GM23338 (cell line): ENCODE data around the gene OXER1. TPM values are rescaled to one million over a fixed set of nuclear protein-coding genes. Genes with fewer than 3 reads are reported as not detected.
"Not testable (repeated sequence)": the region's sequence is repeated elsewhere in the genome, so short reads cannot be mapped to it uniquely, and the experiment has no call there.

Source experiments
- ATAC-seq: fragments of 200-7000 bp; cut with Tn5 transposase; 3 replicates; pipeline ENCODE4 v1.9.1; 2020
- DNase-seq: peaks from one replicate; pipeline ENCODE4 v3.0.0-alpha.2; 2015; ENCODE audit warnings: low spot score
- H2AFZ ChIP-seq: fragments of 200-600 bp; sonication (generic); 2 replicates; pipeline ENCODE4 v1.8.0; 2016; ENCODE audit warnings: antibody characterized with exemption, mild to moderate bottlenecking, moderate library complexity
- H3F3A ChIP-seq: fragments of 200-600 bp; sonication (generic); replicated peaks from 2 replicates; pipeline ENCODE4 v1.8.0; 2017; ENCODE audit warnings: antibody characterized with exemption, mixed run types, low read depth
- H3K27ac ChIP-seq: fragments of 200-600 bp; sonication (generic); 2 replicates; pipeline ENCODE4 v1.6.1; 2016; ENCODE audit warnings: low read depth
- H3K27me3 ChIP-seq: fragments of 200-600 bp; sonication (generic); 2 replicates; pipeline ENCODE4 v1.8.0; 2016; ENCODE audit warnings: mild to moderate bottlenecking, mixed run types, moderate library complexity; ENCODE audit not compliant: insufficient read depth
- H3K36me3 ChIP-seq: fragments of 200-600 bp; sonication (generic); 2 replicates; pipeline ENCODE4 v1.8.0; 2016; ENCODE audit warnings: mild to moderate bottlenecking; ENCODE audit not compliant: insufficient read depth
- H3K4me1 ChIP-seq: fragments of 200-600 bp; sonication (generic); 2 replicates; pipeline ENCODE4 v1.8.0; 2016; ENCODE audit warnings: mild to moderate bottlenecking, moderate library complexity; ENCODE audit not compliant: insufficient read depth
- H3K4me2 ChIP-seq: fragments of 200-600 bp; sonication (generic); 2 replicates; pipeline ENCODE4 v1.7.1; 2017; ENCODE audit warnings: mixed run types
- H3K4me3 ChIP-seq: fragments of 200-600 bp; sonication (generic); 2 replicates; pipeline ENCODE4 v1.6.1; 2016; ENCODE audit warnings: mixed run types
- H3K79me2 ChIP-seq: fragments of 200-600 bp; sonication (generic); replicated peaks from 2 replicates; pipeline ENCODE4 v1.8.0; 2017; ENCODE audit warnings: mild to moderate bottlenecking; ENCODE audit not compliant: insufficient read depth
- H3K9me2 ChIP-seq: fragments of 200-600 bp; sonication (generic); 2 replicates; pipeline ENCODE4 v1.8.0; 2017; ENCODE audit not compliant: insufficient read depth
- H4K20me1 ChIP-seq: fragments of 200-600 bp; sonication (generic); replicated peaks from 2 replicates; pipeline ENCODE4 v1.8.0; 2017; ENCODE audit warnings: mild to moderate bottlenecking; ENCODE audit not compliant: insufficient read depth
- H3K27ac Mint-ChIP-seq: 2 replicates; pipeline ENCODE4 v1.8.0; 2020; ENCODE audit warnings: inconsistent platforms, mild to moderate bottlenecking, moderate library complexity, mixed read lengths
- H3K27me3 Mint-ChIP-seq: 3 replicates; pipeline ENCODE4 v1.8.0; 2022; ENCODE audit warnings: low read depth, mild to moderate bottlenecking, moderate library complexity, mixed read lengths, inconsistent platforms; ENCODE audit not compliant: insufficient read depth, poor library complexity
- H3K36me3 Mint-ChIP-seq: 3 replicates; pipeline ENCODE4 v1.8.0; 2021; ENCODE audit warnings: low read depth, mild to moderate bottlenecking, inconsistent platforms, moderate library complexity, mixed read lengths
- H3K4me1 Mint-ChIP-seq: 3 replicates; pipeline ENCODE4 v1.8.0; 2020; ENCODE audit warnings: mild to moderate bottlenecking, inconsistent platforms, mixed read lengths
- H3K4me3 Mint-ChIP-seq: 3 replicates; pipeline ENCODE4 v1.8.0; 2021; ENCODE audit warnings: moderate library complexity, mild to moderate bottlenecking, inconsistent platforms, mixed read lengths
- H3K9me3 Mint-ChIP-seq: 3 replicates; pipeline ENCODE4 v1.8.0; 2020; ENCODE audit warnings: moderate library complexity, mild to moderate bottlenecking, inconsistent platforms, mixed read lengths
- CREB1 ChIP-seq: fragments of 250-450 bp; sonication (Bioruptor Pico); IDR thresholded peaks from 2 replicates; pipeline ENCODE4 v1.5.0; 2020; ENCODE audit warnings: low read depth, mild to moderate bottlenecking, moderate library complexity
- EZH2 ChIP-seq: fragments of 200-600 bp; sonication (generic); IDR thresholded peaks from one replicate; pipeline ENCODE4 v1.8.0; 2017; ENCODE audit warnings: antibody characterized with exemption, mild to moderate bottlenecking, low read depth; ENCODE audit not compliant: unreplicated experiment
- EZH2phosphoT487 ChIP-seq: fragments of 200-600 bp; sonication (generic); IDR thresholded peaks from one replicate; pipeline ENCODE4 v1.8.1; 2018; ENCODE audit warnings: antibody characterized with exemption; ENCODE audit not compliant: unreplicated experiment
- JUNB ChIP-seq: IDR thresholded peaks from one replicate; pipeline ENCODE4 v1.6.1; 2016; ENCODE audit warnings: antibody characterized with exemption; ENCODE audit not compliant: unreplicated experiment
- NANOG ChIP-seq: IDR thresholded peaks from 2 replicates; pipeline ENCODE4 v1.6.1; 2016; ENCODE audit warnings: antibody characterized with exemption, borderline replicate concordance
- POLR2AphosphoS5 ChIP-seq: IDR thresholded peaks from 2 replicates; pipeline ENCODE4 v1.6.1; 2016; ENCODE audit warnings: antibody characterized with exemption, low read depth
- STAT1 ChIP-seq: IDR thresholded peaks from one replicate; pipeline ENCODE4 v1.6.1; 2016; ENCODE audit warnings: antibody characterized with exemption; ENCODE audit not compliant: unreplicated experiment
- ZNF114 ChIP-seq: fragments of 250-450 bp; sonication (Bioruptor Pico); IDR thresholded peaks from 2 replicates; pipeline ENCODE4 v1.5.0; 2020; ENCODE audit warnings: mild to moderate bottlenecking, moderate library complexity
- ZNF331 ChIP-seq: fragments of 250-450 bp; sonication (Bioruptor Pico); IDR thresholded peaks from 2 replicates; pipeline ENCODE4 v1.5.0; 2020; ENCODE audit warnings: low read depth, mild to moderate bottlenecking, moderate library complexity
- polyA plus RNA-seq: library from polyadenylated mRNA; unstranded; fragments of >200 nt; fragmentation: Nextera tagmentation; extraction: Ambion mirVana; gene quantifications from 2 replicates; pipeline ENCODE4 v1.2.1, GENCODE V29; 2016
- total RNA-seq: library from RNA; depleted of rRNA; stranded (reverse); fragments of >200 nt; shearing (Covaris generic); gene quantifications from 2 replicates; pipeline ENCODE4 v1.2.3, GENCODE V29; 2014
- TF ChIP-seq, protein P1 (sequence below): fragments of 250-450 bp; sonication (Bioruptor Pico); IDR thresholded peaks from 2 replicates; pipeline ENCODE4 v1.5.0; 2020; ENCODE audit warnings: mild to moderate bottlenecking, moderate library complexity
- TF ChIP-seq, protein P2 (sequence below), 2 experiments: fragments of 200-600 bp in 1 of 2; sonication (generic) in 1 of 2; conservative IDR thresholded peaks; 2 replicates each; pipeline versions ENCODE4 v1.5.1 to v1.6.1; 2016 to 2017; ENCODE audit warnings: antibody characterized with exemption in 2 of 2, low read depth in 2 of 2, mild to moderate bottlenecking in 2 of 2, moderate library complexity in 1 of 2
- TF ChIP-seq, protein P3 (sequence below): IDR thresholded peaks from 2 replicates; pipeline ENCODE4 v1.6.1; 2016; ENCODE audit warnings: antibody characterized with exemption

OXER1 gene
- total and polyA plus RNA-seq, 2 experiments from 2014 or later = 0.69 to 1.5 TPM

DNA sequence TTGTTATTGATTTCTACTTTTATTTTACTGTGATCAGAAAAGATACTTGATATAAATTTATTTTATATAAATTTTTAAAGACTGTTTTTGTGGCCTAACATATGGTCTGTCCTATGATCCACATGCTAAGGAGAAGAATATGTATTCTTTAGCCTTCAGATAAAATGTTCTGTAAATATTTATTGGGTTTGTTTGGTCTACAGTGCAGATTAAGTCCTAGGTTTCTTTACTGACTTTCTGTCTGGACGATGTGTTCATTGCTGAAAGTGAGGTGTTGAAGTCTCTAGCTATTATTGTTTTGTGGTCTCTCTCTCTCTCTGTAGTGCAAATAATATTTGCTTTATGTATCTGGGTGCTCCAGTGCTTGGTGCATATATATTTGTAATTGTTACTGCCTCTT is 30.1 kb downstream of the OXER1 start:
- H3F3A ChIP-seq = no peaks in the 10 kb centered on the region
- Mint-ChIP-seq H3K4me3 (no peak overlapping the region), H3K27me3 (peaks cover 7% of the 10 kb centered on the region), H3K27ac (no peak overlapping the region), H3K9me3 (peaks cover 20% of the 10 kb centered on the region), H3K36me3 (peaks cover 62% of the 10 kb centered on the region), H3K4me1 (peaks cover 15% of the 10 kb centered on the region)
- TF ChIP-seq NANOG (no peak), ZNF114 (CRISPR knock-in tag) (no peak), STAT1 (no peak), EZH2 (no peak), EZH2phosphoT487 (no peak), CREB1 (no peak), POLR2AphosphoS5 (no peak), ZNF331 (CRISPR knock-in tag) (no peak), JUNB (no peak)
- TF ChIP-seq, protein P1, sequence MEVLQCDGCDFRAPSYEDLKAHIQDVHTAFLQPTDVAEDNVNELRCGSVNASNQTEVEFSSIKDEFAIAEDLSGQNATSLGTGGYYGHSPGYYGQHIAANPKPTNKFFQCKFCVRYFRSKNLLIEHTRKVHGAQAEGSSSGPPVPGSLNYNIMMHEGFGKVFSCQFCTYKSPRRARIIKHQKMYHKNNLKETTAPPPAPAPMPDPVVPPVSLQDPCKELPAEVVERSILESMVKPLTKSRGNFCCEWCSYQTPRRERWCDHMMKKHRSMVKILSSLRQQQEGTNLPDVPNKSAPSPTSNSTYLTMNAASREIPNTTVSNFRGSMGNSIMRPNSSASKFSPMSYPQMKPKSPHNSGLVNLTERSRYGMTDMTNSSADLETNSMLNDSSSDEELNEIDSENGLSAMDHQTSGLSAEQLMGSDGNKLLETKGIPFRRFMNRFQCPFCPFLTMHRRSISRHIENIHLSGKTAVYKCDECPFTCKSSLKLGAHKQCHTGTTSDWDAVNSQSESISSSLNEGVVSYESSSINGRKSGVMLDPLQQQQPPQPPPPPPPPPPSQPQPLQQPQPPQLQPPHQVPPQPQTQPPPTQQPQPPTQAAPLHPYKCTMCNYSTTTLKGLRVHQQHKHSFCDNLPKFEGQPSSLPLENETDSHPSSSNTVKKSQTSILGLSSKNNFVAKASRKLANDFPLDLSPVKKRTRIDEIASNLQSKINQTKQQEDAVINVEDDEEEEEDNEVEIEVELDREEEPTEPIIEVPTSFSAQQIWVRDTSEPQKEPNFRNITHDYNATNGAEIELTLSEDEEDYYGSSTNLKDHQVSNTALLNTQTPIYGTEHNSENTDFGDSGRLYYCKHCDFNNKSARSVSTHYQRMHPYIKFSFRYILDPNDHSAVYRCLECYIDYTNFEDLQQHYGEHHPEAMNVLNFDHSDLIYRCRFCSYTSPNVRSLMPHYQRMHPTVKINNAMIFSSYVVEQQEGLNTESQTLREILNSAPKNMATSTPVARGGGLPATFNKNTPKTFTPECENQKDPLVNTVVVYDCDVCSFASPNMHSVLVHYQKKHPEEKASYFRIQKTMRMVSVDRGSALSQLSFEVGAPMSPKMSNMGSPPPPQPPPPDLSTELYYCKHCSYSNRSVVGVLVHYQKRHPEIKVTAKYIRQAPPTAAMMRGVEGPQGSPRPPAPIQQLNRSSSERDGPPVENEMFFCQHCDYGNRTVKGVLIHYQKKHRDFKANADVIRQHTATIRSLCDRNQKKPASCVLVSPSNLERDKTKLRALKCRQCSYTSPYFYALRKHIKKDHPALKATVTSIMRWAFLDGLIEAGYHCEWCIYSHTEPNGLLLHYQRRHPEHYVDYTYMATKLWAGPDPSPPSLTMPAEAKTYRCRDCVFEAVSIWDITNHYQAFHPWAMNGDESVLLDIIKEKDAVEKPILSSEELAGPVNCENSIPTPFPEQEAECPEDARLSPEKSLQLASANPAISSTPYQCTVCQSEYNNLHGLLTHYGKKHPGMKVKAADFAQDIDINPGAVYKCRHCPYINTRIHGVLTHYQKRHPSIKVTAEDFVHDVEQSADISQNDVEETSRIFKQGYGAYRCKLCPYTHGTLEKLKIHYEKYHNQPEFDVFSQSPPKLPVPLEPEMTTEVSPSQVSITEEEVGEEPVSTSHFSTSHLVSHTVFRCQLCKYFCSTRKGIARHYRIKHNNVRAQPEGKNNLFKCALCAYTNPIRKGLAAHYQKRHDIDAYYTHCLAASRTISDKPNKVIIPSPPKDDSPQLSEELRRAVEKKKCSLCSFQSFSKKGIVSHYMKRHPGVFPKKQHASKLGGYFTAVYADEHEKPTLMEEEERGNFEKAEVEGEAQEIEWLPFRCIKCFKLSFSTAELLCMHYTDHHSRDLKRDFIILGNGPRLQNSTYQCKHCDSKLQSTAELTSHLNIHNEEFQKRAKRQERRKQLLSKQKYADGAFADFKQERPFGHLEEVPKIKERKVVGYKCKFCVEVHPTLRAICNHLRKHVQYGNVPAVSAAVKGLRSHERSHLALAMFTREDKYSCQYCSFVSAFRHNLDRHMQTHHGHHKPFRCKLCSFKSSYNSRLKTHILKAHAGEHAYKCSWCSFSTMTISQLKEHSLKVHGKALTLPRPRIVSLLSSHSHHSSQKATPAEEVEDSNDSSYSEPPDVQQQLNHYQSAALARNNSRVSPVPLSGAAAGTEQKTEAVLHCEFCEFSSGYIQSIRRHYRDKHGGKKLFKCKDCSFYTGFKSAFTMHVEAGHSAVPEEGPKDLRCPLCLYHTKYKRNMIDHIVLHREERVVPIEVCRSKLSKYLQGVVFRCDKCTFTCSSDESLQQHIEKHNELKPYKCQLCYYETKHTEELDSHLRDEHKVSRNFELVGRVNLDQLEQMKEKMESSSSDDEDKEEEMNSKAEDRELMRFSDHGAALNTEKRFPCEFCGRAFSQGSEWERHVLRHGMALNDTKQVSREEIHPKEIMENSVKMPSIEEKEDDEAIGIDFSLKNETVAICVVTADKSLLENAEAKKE (CRISPR knock-in tag) = no peak
- TF ChIP-seq, protein P2, sequence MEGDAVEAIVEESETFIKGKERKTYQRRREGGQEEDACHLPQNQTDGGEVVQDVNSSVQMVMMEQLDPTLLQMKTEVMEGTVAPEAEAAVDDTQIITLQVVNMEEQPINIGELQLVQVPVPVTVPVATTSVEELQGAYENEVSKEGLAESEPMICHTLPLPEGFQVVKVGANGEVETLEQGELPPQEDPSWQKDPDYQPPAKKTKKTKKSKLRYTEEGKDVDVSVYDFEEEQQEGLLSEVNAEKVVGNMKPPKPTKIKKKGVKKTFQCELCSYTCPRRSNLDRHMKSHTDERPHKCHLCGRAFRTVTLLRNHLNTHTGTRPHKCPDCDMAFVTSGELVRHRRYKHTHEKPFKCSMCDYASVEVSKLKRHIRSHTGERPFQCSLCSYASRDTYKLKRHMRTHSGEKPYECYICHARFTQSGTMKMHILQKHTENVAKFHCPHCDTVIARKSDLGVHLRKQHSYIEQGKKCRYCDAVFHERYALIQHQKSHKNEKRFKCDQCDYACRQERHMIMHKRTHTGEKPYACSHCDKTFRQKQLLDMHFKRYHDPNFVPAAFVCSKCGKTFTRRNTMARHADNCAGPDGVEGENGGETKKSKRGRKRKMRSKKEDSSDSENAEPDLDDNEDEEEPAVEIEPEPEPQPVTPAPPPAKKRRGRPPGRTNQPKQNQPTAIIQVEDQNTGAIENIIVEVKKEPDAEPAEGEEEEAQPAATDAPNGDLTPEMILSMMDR (conservative IDR thresholded peaks at IDR 0.05; ENCODE audit: low read depth in 2 of 2) = no peak
- TF ChIP-seq, protein P3, sequence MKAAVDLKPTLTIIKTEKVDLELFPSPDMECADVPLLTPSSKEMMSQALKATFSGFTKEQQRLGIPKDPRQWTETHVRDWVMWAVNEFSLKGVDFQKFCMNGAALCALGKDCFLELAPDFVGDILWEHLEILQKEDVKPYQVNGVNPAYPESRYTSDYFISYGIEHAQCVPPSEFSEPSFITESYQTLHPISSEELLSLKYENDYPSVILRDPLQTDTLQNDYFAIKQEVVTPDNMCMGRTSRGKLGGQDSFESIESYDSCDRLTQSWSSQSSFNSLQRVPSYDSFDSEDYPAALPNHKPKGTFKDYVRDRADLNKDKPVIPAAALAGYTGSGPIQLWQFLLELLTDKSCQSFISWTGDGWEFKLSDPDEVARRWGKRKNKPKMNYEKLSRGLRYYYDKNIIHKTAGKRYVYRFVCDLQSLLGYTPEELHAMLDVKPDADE = no peak
- H4K20me1 ChIP-seq = no peaks in the 10 kb centered on the region
- H3K79me2 ChIP-seq = no peaks in the 10 kb centered on the region
- no peak overlapping the region for H3K4me2 ChIP-seq
- no peaks in the 10 kb centered on the region for H3K36me3 ChIP-seq
- H3K27ac ChIP-seq = no peak overlapping the region
- H3K4me3 ChIP-seq = no peak overlapping the region
- H3K4me1 ChIP-seq = no peaks in the 10 kb centered on the region
- no peaks in the 10 kb centered on the region; the same call in 1 of the 2 replicates for H3K9me2 ChIP-seq
- ATAC-seq = no peak
- no peaks in the 10 kb centered on the region for H3K27me3 ChIP-seq
- no peak for DNase-seq
- no peak overlapping the region for H2AFZ ChIP-seq

DNA sequence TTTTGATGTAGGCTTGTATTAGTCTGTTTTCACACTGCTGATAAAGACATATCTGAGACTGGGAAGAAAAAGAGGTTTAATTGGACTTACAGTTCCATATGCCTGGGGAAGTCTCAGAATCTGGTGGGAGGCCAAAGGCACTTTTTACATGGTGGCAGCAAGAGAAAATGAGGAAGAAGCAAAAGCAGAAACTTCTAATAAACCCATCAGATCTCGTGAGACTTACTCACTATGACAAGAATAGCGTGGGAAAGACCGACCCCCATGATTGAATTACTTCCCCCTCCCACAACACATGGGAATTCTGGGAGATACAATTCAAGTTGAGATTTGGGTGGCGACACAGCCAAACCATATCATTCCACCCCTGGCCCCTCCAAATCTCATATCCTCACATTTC is 32.6 kb downstream of the OXER1 start:
- H3K79me2 ChIP-seq, H3K4me1 Mint-ChIP-seq, H3K4me3 Mint-ChIP-seq, H2AFZ ChIP-seq, H4K20me1 ChIP-seq, H3K27me3 ChIP-seq, H3K27ac ChIP-seq, H3K36me3 ChIP-seq, DNase-seq, H3K27ac Mint-ChIP-seq, H3K4me2 ChIP-seq, H3K4me1 ChIP-seq, H3K4me3 ChIP-seq, H3K27me3 Mint-ChIP-seq, ATAC-seq, H3F3A ChIP-seq, H3K9me2 ChIP-seq: not testable (repeated sequence)
- peaks cover 23% of the 10 kb centered on the region for H3K9me3 Mint-ChIP-seq
- peaks cover 49% of the 10 kb centered on the region for H3K36me3 Mint-ChIP-seq
